Liver (tissue), 9 donors: Measurements from ENCODE around the gene RASA1. TPM values are rescaled to one million over a fixed set of nuclear protein-coding genes. Genes with fewer than 3 reads are reported as not detected.

Experiments used
- DNase-seq: peaks from one replicate; pipeline ENCODE4 v3.0.0-alpha.2; 2017; ENCODE audit warnings: low spot score
- H3K27ac ChIP-seq, 2 donors: one replicate each; pipeline ENCODE4 v1.7.0; 2013; ENCODE audit warnings: inconsistent platforms in 2 of 2, low read length in 2 of 2, control low read depth in 1 of 2, low read depth in 1 of 2, mild to moderate bottlenecking in 1 of 2
- H3K27me3 ChIP-seq, 4 donors: one replicate each; pipeline versions ENCODE4 v1.6.1 to v1.7.0; 2013; ENCODE audit warnings: low read length in 3 of 4, inconsistent platforms in 1 of 4, mild to moderate bottlenecking in 1 of 4, moderate library complexity in 1 of 4; ENCODE audit not compliant: control insufficient read depth in 4 of 4, insufficient read depth in 4 of 4
- H3K36me3 ChIP-seq, 4 donors: one replicate each; pipeline versions ENCODE4 v1.6.1 to v1.7.0; 2013; ENCODE audit warnings: low read length in 3 of 4, mild to moderate bottlenecking in 3 of 4, low read depth in 1 of 4, moderate library complexity in 1 of 4; ENCODE audit not compliant: control insufficient read depth in 4 of 4, insufficient read depth in 3 of 4
- H3K4me1 ChIP-seq, 4 donors: one replicate each; pipeline versions ENCODE4 v1.6.1 to v1.7.0; 2013; ENCODE audit warnings: low read length in 3 of 4, mild to moderate bottlenecking in 3 of 4, moderate library complexity in 1 of 4; ENCODE audit not compliant: control insufficient read depth in 4 of 4, insufficient read depth in 4 of 4
- H3K4me3 ChIP-seq, 3 donors: one replicate each; pipeline versions ENCODE4 v1.6.1 to v1.7.0; 2013; ENCODE audit warnings: low read length in 3 of 3, control low read depth in 1 of 3, low read depth in 1 of 3, mild to moderate bottlenecking in 1 of 3
- H3K9ac ChIP-seq, 2 donors: one replicate each; pipeline ENCODE4 v1.7.0; 2013; ENCODE audit warnings: low read length in 2 of 2, mild to moderate bottlenecking in 2 of 2, moderate library complexity in 2 of 2, control low read depth in 1 of 2, low read depth in 1 of 2
- H3K9me3 ChIP-seq, 4 donors: one replicate each; pipeline versions ENCODE4 v1.6.1 to v1.7.0; 2013; ENCODE audit warnings: low read length in 3 of 4; ENCODE audit not compliant: control insufficient read depth in 4 of 4
- EGR1 ChIP-seq, 2 donors: IDR thresholded peaks; 2 replicates each; pipeline ENCODE4 v1.6.1; 2016 to 2018; ENCODE audit warnings: antibody characterized with exemption in 2 of 2, low read depth in 2 of 2
- FOXA1 ChIP-seq: IDR thresholded peaks from 2 replicates; pipeline ENCODE4 v1.6.1; 2016; ENCODE audit warnings: antibody characterized with exemption
- FOXA2 ChIP-seq: IDR thresholded peaks from 2 replicates; pipeline ENCODE4 v1.6.1; 2016; ENCODE audit warnings: antibody characterized with exemption
- GABPA ChIP-seq, 2 donors: IDR thresholded peaks in 1 of 2; conservative IDR thresholded peaks in 1 of 2; 2 replicates each; pipeline ENCODE4 v1.6.1; 2016; ENCODE audit warnings: antibody characterized with exemption in 2 of 2, mild to moderate bottlenecking in 1 of 2, moderate library complexity in 1 of 2
- JUND ChIP-seq, 2 donors: IDR thresholded peaks; 2 replicates each; pipeline ENCODE4 v1.6.1; 2016; ENCODE audit warnings: antibody characterized with exemption in 2 of 2
- MAX ChIP-seq: IDR thresholded peaks from 2 replicates; pipeline ENCODE4 v1.6.1; 2016; ENCODE audit warnings: antibody characterized with exemption
- NR2F2 ChIP-seq: IDR thresholded peaks from 2 replicates; pipeline ENCODE4 v1.6.1; 2016; ENCODE audit warnings: antibody characterized with exemption
- RXRA ChIP-seq, 2 donors: IDR thresholded peaks; 2 replicates each; pipeline ENCODE4 v1.6.1; 2017 to 2018; ENCODE audit warnings: antibody characterized with exemption in 2 of 2, mild to moderate bottlenecking in 1 of 2
- SP1 ChIP-seq: IDR thresholded peaks from 2 replicates; pipeline ENCODE4 v1.6.1; 2018; ENCODE audit warnings: antibody characterized with exemption, mild to moderate bottlenecking
- TAF1 ChIP-seq: conservative IDR thresholded peaks from 2 replicates; pipeline ENCODE4 v1.6.1; 2016; ENCODE audit warnings: antibody characterized with exemption, mild to moderate bottlenecking
- ZBTB33 ChIP-seq: IDR thresholded peaks from 2 replicates; pipeline ENCODE4 v1.6.1; 2016; ENCODE audit warnings: antibody characterized with exemption
- WGBS: extraction: QIAGEN DNeasy Blood & Tissue Kit; methylation state at CpG from one replicate; pipeline ENCODE4 v1.1.7; 2013; 5-methylcytosine and 5-hydroxymethylcytosine counted together
- polyA plus RNA-seq, 2 donors: library from polyadenylated mRNA; stranded (reverse) in 1 of 2; unstranded in 1 of 2; fragments of 200-250 nt in 1 of 2; fragments of >200 nt in 1 of 2; fragmentation: Nextera tagmentation in 1 of 2; extraction: Ambion mirVana in 1 of 2; gene quantifications; one replicate each; pipeline versions ENCODE4 v1.2.1 to v1.2.3, GENCODE V29; 2013 to 2015
- total RNA-seq, 2 donors: library from RNA; depleted of rRNA; stranded (reverse); fragments of >200 nt; gene quantifications; one replicate each; pipeline ENCODE4 v1.2.3, GENCODE V29; 2014
- TF ChIP-seq, protein P1 (sequence below): IDR thresholded peaks from 2 replicates; pipeline ENCODE4 v1.6.1; 2016; ENCODE audit warnings: antibody characterized with exemption, mild to moderate bottlenecking
- TF ChIP-seq, protein P2 (sequence below): fragments of 150-350 bp; IDR thresholded peaks from 2 replicates; pipeline ENCODE4 v1.5.1; 2017; ENCODE audit warnings: improper control_type of control experiment, low read depth, low read length; ENCODE audit not compliant: missing input control
- donor health status: healthy.
- donor health status: healthy.
- donor health status: healthy.
- donor health status: healthy.
- donor health status: healthy.

Gene RASA1
- total and polyA plus RNA-seq, 4 donors, result 3.7 to 18.1 (median 7.0) TPM

DNA sequence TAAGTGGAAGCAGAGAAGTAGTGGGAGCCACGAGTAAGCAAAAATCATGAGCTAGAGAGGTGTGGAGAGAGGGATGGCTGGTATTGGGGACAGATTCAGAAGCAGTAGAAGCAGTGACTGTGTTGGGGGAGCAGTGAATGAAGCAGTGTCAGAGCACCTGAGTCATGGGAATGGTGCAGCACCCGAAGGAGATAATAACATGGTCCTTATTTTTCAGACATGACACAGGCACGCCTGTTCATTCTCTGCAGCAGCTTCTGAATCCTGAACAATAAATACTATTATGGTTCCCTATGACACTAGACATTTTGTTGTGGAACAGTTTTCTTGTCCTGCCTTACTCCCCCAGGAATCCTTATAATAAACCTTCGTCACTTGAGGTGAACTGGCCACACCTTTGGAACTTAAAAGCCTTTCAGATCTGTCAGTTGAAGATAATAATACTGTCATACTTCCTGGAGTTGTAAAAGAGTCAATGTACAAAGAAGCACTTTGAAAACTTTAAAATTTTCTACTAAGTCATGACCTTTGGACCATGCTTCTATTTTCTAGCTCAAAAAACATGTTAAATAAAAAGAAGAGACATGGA is 7.0 kb upstream of the RASA1 start:
- Histone ChIP-seq H3K9ac (no peak overlapping the region), H3K4me1 (no peaks in the 10 kb centered on the region), H3K36me3 (no peaks in the 10 kb centered on the region), H3K27me3 (no peaks in the 10 kb centered on the region), H3K4me3 (no peak overlapping the region), H3K9me3 (no peaks in the 10 kb centered on the region), H3K27ac (no peak overlapping the region)
- WGBS, result 75% methylated on average over 4 of the region's 4 CpGs
- TF ChIP-seq GABPA (IDR thresholded peaks at IDR 0.05 in 1 of 2, conservative IDR thresholded peaks at IDR 0.05 in 1 of 2) (no peak), FOXA2 (no peak), RXRA (IDR thresholded peaks at IDR 0.05) (no peak), TAF1 (no peak), MAX (no peak), JUND (IDR thresholded peaks at IDR 0.05) (no peak), FOXA1 (no peak), EGR1 (IDR thresholded peaks at IDR 0.05; ENCODE audit: low read depth in 2 of 2) (no peak), SP1 (no peak)
- TF ChIP-seq, protein P1, sequence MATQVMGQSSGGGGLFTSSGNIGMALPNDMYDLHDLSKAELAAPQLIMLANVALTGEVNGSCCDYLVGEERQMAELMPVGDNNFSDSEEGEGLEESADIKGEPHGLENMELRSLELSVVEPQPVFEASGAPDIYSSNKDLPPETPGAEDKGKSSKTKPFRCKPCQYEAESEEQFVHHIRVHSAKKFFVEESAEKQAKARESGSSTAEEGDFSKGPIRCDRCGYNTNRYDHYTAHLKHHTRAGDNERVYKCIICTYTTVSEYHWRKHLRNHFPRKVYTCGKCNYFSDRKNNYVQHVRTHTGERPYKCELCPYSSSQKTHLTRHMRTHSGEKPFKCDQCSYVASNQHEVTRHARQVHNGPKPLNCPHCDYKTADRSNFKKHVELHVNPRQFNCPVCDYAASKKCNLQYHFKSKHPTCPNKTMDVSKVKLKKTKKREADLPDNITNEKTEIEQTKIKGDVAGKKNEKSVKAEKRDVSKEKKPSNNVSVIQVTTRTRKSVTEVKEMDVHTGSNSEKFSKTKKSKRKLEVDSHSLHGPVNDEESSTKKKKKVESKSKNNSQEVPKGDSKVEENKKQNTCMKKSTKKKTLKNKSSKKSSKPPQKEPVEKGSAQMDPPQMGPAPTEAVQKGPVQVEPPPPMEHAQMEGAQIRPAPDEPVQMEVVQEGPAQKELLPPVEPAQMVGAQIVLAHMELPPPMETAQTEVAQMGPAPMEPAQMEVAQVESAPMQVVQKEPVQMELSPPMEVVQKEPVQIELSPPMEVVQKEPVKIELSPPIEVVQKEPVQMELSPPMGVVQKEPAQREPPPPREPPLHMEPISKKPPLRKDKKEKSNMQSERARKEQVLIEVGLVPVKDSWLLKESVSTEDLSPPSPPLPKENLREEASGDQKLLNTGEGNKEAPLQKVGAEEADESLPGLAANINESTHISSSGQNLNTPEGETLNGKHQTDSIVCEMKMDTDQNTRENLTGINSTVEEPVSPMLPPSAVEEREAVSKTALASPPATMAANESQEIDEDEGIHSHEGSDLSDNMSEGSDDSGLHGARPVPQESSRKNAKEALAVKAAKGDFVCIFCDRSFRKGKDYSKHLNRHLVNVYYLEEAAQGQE, result no peak
- no peak for DNase-seq

DNA sequence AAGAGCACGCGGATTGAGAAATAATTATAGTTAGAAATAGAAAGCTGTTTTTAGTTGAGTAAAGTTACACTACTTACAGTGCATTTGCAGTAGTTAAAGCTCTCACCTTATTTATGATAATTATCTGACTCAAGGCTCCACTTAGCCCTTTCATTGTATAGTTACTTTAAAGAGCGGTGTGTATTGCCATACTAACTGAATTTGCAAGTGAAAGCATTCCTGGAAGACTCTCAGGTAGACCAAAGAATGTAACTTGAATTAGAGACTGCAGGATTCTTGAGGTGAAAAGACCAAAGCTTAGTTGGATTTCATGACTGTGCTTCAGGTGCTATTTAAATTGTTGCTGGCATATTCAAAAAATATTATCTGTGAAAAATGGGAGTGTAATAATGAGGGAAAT is 4.2 kb upstream of the RASA1 start:
- Histone ChIP-seq H3K27ac (no peak overlapping the region), H3K9me3 (no peaks in the 10 kb centered on the region), H3K27me3 (no peaks in the 10 kb centered on the region), H3K4me1 (peaks cover 0 to 6% (median 1%) of the 10 kb centered on the region in 4 donors), H3K36me3 (no peaks in the 10 kb centered on the region), H3K4me3 (no peak overlapping the region), H3K9ac (no peak overlapping the region)
- no peak for DNase-seq
- 78% methylated on average over 3 of the region's 3 CpGs for WGBS
- TF ChIP-seq NR2F2 (no peak), ZBTB33 (no peak)

GRCh38 chr5:87266914-87267573 is 639 bp upstream of the RASA1 start:
- peak overlapping the region; percentile 57 to 82 for H3K27ac ChIP-seq
- no peaks in the 10 kb centered on the region for H3K9me3 ChIP-seq
- peak overlapping the region; percentile 91 to 100 (median 98) for H3K4me3 ChIP-seq
- no peaks in the 10 kb centered on the region for H3K36me3 ChIP-seq
- H3K9ac ChIP-seq, result peak overlapping the region; percentile 61 to 92
- H3K27me3 ChIP-seq, result no peaks in the 10 kb centered on the region
- DNase-seq, result no peak
- TF ChIP-seq NR2F2 (no peak), RXRA (IDR thresholded peaks at IDR 0.05) (no peak), JUND (IDR thresholded peaks at IDR 0.05) (no peak), FOXA2 (no peak)
- TF ChIP-seq, protein P2, sequence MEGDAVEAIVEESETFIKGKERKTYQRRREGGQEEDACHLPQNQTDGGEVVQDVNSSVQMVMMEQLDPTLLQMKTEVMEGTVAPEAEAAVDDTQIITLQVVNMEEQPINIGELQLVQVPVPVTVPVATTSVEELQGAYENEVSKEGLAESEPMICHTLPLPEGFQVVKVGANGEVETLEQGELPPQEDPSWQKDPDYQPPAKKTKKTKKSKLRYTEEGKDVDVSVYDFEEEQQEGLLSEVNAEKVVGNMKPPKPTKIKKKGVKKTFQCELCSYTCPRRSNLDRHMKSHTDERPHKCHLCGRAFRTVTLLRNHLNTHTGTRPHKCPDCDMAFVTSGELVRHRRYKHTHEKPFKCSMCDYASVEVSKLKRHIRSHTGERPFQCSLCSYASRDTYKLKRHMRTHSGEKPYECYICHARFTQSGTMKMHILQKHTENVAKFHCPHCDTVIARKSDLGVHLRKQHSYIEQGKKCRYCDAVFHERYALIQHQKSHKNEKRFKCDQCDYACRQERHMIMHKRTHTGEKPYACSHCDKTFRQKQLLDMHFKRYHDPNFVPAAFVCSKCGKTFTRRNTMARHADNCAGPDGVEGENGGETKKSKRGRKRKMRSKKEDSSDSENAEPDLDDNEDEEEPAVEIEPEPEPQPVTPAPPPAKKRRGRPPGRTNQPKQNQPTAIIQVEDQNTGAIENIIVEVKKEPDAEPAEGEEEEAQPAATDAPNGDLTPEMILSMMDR, result no peak
- peaks cover 0 to 19% (median 9%) of the 10 kb centered on the region in 4 donors for H3K4me1 ChIP-seq
- 4% methylated on average over 14 of the region's 14 CpGs for WGBS
